HG02588 (cell line): Measurements from ENCODE around the gene RNF11.
"Not testable (repeated sequence)": the region's sequence is repeated elsewhere in the genome, so short reads cannot be mapped to it uniquely, and the experiment has no call there.

Source experiments
- ATAC-seq: cut with Tn5 transposase; IDR thresholded peaks from one replicate; pipeline ENCODE4 v1.9.1; 2021; ENCODE audit warnings: mild to moderate bottlenecking, moderate library complexity; ENCODE audit not compliant: unreplicated experiment

RNF11 gene, protein sequence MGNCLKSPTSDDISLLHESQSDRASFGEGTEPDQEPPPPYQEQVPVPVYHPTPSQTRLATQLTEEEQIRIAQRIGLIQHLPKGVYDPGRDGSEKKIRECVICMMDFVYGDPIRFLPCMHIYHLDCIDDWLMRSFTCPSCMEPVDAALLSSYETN

DNA sequence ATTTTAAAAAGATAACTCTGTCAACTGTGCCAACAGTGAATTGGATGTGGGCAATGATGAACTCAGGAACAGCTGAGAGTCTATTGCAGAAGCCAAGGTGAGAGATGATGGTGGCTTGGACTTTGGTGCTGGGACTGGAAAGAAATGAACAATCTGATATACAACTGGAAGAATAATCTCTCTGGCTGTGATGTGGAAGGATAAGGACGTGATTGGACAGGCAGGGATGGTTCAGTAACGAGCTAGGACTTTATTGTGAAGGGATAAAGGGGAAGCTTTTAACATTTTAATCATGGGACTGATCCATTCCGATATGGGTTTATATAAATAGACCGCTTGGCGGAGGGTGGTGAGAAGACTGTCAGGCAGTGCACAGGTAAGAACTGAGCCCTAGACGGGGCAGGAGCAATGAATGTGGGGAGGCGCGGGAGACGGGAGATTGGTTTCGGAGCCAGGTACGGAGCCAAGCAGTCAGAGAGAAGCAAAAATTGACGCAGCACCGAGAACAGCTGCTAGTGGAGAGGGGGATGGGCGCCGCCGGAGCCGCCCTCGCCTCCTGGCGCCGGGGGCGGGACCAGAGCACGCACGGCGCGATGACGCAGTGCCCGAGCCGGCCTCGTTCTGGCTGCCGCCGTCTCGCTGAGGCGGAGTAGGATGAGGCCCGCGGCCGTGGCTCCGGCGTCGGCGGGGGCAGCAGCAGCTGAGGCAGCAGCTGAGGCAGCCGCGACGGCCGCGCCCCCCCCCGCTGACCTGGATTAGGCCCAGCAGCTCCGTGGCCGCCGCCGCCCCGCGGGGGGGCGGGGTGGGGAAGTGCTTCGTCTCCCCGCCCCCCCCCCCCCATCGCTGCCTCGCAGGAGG is at the start of gene RNF11:
Gene RNF11 (plus strand): TSS at position 601 of the 858 bp plus-strand sequence. CDS start 484 bp downstream, outside the sequence.
- ATAC-seq, result peak; percentile 85

DNA sequence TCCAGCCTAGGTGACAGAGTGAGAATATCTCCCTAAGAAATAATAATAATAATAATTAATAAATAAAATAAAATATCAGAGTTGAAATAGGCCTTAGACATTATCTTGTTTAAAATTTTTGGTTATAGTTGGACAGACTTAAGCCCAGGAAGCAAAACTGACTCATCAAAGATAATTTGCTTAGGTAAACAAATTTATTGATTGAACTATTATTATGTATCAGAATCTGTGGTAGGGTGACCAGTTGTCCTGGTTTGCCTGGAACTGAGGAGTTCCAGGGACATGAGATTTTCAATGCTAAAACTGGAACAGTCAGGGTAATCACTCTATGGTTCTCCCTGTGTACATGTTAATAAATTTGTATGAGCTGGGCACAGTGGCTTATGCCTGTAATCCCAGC is 47.8 kb upstream of the RNF11 start:
- no peak for ATAC-seq

DNA sequence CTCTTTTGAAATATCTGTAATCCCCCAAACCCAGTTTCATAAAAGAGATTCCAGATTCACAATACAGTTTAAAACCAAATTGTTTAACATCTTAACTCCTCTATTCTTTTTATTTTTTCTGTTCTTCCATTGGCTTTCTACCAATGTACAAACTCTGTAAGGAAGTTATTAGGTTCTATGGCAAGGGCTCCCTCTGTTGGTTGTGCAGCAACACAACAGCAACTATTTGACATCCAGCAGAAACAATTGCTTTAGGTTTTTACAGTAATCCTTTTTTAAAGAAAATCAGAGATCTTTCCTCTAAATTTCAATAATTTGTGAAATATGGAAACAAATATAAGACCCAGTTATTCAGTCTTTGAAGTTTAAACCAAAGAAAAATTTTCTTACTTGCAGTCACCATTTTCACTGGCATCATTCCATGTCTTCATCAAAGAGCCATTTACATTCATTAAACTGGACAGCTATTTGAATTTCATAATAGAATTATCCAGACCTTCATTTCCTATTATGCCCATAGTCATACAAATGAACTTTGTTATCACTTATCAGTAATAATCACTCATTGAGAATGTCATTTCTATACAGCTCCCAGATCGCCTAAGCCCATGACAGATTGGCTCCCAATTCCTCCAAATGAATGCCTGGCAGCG is 46.5 kb upstream of the RNF11 start:
- ATAC-seq, result no peak

DNA sequence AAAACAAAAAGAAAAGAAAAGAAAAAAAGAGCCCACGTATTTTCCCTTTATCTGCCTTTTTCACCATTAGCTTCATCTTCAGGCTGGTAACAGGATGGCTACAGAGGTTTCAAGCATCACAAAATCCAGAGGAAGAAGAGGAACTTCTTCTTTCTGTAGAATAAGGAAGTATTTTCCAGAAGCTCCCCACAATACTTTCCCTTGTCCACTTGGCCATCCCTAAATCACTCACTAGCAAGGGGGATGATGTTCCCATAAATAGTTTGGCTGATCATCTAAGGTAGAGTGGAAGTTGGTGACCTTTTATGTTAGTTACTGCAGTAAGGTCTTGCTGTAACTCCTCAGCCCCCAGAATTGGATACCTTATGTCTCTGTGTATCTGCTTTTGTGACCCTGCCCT is 45.1 kb upstream of the RNF11 start:
- ATAC-seq, result no peak

DNA sequence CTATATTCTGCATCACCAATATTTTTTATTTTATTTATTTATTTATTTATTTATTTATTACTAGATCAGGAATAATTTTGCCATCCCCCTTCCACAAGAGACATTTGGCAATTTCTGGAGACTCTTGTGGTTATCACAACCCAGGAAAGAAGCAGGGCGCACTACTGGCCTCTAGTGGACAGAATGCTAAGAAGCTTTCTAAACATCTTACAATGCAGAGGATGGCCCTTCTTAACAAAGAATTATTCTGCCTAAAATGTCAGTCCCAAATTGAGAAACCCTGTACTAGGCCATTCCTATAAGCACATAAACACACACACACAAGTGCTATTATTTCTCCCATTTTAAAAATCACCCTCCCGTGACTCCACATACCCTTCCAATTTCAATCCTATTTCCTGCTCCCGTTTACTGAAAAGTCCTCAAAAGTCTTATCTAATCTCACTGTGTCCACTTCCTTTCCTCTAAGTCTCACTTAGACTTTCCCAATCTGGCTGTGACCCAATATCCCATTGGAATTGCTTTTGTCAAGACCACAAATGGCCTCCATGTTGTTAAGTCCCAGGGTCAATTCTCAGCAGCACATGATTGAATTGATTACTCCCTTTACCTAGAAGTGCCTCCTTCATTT is 43.7 kb upstream of the RNF11 start:
- no peak for ATAC-seq

DNA sequence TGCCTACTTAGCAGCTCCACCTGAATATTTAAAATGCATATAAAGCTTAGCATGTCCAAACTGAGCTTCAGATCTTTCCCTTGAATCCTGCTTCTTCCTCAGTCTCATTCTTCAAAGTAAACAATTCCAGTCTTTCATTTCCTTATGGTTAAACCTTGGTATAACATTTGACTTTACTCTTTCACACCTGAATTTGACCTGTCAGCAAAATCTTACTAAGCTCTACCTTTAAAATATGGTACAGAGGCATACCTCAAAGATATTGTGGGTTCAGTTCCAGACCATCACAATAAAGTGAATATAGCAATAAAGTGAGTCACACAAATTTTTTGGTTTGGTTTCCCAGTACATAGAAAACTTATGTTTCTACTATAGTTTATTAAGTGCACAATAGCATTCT is 42.5 kb upstream of the RNF11 start:
- ATAC-seq, result no peak

DNA sequence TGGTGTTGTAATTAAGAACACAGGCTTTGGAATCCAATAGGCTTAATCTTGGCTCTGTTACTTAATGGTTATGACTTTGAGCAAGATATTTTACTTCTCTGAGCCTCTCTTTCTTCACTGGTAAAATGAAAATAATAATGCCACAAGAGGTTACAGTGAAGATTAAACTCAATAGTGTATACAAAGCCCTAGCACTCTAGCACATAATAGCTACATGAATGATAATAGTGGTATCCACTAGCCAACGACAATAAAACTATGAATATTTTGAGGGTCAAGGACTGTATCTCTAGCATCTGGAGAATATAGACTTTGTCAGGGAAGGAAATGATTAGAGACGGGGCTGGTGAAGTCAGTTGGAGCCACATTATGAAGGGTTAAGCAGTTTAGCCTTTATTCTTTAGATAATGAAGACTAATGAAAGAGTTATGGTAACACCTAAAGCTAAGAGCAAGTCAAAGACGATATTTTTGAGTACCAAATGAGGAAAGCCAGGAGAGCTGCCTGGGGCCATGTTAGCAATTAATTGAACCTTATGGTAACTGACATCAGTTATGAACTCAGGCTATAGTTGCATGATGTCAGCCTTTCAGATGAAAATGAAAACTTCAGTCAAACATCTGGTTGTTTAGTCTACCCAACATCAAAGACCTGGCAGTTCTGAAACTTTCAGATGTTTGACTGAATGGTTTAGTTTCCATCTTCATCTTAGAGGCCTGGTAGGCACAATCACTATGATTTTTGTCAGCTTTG is 32.8 kb upstream of the RNF11 start:
- ATAC-seq, result peak; percentile 62

DNA sequence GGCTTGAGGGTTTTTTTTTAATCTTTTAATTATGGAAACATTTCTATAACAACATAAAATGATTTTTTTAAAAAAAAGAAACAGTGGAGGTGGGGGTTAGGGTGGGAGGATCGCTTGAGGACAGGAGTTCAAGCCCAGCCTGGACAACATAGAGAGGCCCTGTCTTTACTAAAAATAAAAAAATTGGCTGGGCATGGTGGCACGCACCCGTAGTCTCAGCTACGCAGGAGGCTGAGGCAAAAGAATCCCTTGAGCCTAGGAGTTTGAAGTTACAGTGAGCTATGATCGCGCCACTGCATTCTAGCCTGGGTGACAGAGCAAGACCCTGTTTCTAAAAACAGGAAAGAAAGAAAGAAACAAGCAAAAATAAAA is 32.2 kb upstream of the RNF11 start:
- no peak for ATAC-seq

DNA sequence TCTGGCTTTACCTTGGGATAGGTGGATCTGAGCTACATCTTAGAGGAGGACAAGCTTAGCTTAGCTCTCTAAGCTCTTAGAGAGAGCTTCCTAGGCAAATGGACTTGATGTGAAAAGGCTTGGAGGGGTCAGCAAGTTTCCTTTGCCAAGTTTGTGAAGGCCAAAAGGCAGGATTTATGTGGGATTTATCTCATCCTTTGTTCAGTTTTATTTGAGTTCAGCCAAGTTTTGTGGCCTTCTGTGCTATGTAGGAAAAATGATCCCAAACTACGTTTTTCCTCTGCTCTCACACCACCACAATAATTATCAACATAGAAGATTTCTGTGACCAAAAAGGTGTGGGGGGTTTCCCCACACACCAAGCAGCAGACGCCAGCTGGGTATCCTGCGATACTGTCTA is 26.0 kb upstream of the RNF11 start:
- no peak for ATAC-seq

DNA sequence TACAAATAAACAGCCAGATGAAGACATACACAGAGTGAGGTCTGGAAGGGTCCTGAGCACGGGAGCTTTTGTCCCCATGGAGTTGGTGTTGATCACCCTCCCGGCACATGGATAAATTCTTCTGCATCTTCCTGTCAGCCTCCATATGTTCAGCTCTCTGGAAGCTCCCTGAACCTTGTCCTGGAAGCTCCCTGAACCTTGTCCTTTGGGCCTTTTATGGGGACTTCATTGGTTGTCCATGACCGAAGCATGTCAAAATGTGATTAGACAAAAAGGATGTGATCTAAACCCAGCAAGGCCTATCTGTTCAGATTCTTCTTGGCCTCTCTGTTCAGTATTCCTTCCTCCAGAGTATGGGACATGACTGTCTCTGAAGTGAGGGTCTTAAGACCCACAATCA is 25.4 kb upstream of the RNF11 start:
- no peak for ATAC-seq

DNA sequence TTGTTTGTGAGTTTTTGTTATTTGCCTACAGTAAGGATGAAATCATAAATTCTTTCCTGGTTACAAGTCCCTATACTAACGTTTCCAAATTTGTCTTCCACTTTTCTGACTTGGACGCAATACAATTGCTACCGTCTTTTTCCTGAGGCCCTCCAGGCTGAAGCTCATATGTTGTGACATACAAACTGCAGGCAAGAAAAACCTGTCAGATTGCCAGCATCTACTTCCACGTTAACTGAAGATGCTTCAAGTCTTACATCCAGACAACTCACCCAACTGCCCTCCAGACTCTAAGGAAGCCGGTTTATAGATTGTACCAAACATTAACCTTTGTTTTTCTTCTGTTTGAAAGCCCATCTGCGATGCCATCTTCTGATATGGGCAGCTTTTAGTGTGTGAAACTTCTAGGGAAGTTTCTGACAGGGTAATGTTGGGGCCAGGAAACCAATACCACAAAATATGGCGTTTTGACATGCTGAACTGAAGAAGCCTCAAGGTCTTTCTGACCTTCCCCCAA is 21.4 kb upstream of the RNF11 start:
- no peak for ATAC-seq

DNA sequence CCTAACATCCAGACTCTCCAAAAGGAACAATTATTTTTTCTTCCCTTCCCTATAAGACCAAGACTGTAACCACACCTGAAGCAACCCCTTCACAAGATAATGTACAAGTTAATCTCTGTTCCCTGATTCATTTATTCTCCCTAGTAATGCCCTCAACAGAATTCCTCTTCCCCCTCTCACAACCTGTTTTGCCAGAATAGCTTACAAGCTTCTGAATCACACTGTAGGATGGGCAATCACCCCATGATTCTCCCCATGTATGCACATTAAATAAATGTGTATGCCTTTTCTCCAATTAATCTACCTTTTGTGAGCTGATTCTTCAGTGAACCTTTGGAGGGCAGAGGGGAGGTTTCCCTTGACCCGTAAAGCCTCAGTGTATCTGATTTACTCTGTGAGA is 20.9 kb upstream of the RNF11 start:
- no peak for ATAC-seq

DNA sequence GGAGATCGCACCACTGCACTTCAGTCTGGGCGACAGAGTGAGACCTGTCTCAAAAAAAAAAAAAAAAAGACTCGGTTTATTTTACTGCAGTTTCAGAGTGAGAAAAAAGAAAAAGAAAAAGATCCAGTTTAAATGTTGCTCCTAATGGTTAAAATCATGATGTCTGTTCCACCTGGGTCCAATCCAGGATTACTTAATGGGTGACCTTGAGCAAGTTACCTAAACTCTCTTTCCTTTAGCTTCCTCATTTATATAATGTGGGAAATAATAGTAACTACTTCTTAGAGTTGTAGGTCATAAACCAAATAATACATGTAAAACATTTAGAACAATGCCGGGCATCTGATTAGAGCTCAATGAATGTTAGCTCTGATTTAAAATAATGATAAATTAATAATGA is 19.4 kb upstream of the RNF11 start:
- ATAC-seq, result no peak

DNA sequence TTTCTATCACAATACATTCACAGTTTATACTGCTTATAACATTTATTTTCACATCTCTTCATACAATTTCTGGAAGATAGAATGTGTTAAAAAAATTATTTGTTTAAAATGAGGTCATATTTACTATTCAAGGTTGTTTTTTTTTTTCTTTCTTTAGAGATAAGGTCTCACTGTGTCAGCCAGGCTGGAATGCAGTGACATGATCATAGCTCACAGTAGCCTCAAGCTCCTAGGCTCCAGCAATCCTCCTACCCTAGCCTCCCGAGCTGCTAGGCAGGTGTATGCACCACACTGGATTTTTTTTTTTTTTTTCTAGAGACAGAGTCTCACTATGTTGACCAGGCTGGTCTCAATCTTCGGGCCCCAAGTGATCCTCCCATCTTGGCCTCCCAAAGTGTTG is 19.0 kb upstream of the RNF11 start:
- ATAC-seq, result no peak

DNA sequence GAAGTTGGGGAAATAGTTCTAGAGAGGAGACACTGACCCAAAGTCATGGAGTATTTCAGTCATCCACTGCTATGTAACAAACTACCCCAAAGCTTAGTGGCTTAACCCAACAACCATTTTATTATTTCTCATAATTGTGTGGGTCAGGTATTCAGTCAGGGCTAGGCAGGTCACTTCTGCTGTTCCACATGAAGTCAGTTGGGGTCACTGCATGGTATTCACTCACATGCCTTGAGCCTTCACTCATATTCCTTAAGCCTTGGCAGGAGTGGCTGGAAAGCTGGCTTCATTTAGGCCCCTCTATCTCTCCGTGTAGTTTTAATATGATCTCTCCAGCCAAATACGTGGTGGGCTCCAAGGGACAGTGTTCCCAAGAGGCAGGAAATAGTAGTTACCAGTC is 17.5 kb upstream of the RNF11 start:
- no peak for ATAC-seq

DNA sequence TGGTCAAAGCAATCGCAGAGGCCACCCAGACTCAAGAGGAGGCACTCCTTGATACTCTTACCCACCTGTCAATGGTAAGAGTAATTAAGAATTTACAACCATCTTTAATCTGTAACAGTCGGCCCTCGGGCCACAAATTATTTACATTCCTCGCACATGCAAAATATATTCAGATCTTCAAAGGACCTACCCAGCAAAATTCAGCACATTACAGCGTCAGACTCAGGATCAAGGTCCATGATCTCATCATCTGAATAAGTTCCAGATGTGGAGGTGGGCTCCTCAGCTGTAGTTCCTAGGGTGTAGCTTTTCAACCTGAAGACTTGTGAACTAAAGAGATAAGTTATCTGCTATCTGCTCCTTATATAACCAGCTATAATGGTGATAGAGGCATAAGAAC is 17.1 kb upstream of the RNF11 start:
- no peak for ATAC-seq

DNA sequence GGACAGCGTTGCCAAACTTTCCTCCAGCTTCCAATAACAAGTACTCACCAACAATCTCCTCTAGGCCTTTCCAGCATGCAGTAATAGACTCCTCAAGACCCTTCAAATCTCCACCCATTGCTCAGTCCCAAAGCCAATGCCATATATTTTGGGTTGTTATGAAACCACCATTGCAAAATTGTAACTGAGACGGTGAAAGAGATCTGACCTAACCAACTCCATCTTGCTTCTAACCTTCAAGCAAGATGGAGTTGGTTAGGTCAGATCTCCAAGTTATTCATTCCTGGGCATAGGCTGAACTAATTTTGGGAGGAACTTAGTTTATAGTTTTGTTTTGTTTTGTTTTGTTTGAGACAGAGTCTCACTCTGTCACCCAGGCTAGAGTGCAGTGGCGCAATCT is 14.5 kb upstream of the RNF11 start:
- not testable (repeated sequence) for ATAC-seq

DNA sequence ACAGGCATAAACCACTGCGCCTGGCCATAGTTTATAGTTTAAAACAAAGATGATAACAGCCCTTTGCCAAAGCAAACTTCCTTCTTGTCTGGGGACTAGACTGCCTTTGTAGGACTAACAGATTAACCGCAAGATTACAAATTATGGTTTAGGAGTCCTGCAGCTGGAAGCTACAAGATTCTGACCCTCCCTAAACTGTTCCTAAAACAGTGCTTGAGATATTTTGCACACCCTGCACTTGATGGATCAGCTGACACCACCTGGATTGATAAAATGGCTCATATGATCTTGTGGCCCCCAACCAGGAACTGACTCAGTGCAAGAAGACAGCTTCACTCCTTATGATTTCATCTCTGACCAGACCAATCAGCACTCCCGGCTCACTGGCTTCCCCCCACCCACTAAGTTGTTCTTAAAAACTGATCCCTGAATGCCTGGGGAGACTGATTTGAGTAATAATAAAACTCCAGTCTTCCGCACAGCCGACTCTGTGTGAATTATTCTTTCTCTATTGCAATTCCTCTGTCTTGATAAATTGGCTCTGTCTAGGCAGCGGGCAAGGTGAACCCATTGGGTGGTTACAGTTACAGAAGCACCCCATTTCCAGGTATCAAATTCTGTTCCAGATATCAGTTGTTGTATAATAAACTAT is 13.8 kb upstream of the RNF11 start:
- no peak for ATAC-seq

DNA sequence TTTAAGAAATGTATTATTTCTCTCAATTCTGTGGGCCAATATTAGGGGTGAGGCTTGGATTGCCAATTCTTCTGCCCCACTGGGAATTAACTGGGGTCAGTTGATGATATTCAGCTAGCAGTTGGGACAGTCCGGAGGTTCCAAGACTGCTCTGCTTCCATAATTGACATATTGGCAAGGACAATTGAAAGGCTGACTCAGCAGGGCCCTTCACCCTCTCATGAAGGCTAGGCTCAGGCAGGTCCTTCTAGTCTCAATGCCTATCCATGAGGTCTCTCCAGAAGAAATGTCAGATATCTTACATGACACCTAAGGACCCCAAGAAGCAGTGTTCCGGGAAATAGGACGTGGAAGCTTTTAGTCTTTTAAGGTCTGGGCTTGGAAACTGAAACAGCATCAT is 13.3 kb upstream of the RNF11 start:
- ATAC-seq, result no peak

DNA sequence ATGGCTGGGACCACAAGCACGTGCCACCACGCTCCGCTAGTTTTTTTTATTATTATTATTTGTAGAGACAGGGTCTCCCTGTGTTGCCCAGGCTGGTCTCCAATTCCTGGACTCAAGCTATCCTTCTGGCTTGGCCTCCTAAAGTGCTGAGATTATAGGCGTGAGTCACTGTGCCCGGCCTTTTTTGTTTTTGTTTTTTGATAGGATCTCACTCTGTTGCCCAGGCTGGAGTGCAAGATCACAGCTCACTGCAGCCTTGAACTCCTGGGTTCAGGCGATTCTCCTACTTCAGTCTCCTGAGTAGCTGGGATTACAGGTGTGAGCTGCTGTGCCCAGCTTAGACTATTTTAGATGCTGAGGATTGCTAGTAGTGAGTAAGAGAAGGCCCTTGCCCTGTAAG is 11.8 kb upstream of the RNF11 start:
- no peak for ATAC-seq
